Raji (cell line): ENCODE measurements around the gene SRSF12.

Experiments
- POLR2A ChIP-seq: IDR thresholded peaks from 2 replicates; pipeline ENCODE4 v1.6.1; 2011; ENCODE audit warnings: low read depth, low read length, control low read depth; ENCODE audit not compliant: insufficient read depth

Gene SRSF12

GRCh38 chr6:89066940-89067646 lies 50.8 kb downstream of the SRSF12 start:
- no peak for TF ChIP-seq POLR2A

- TF ChIP-seq POLR2A = no peak
Measured at GRCh38 chr6:89063881-89064280, 54.0 kb downstream of the SRSF12 start.

GRCh38 chr6:89059227-89059626 lies 58.6 kb downstream of the SRSF12 start:
- TF ChIP-seq POLR2A = no peak

GRCh38 chr6:89058627-89059026 lies 59.2 kb downstream of the SRSF12 start:
- TF ChIP-seq POLR2A = no peak

GRCh38 chr6:89057759-89058158 lies 60.1 kb downstream of the SRSF12 start:
- no peak for TF ChIP-seq POLR2A

- TF ChIP-seq POLR2A = no peak
Measured at GRCh38 chr6:89054208-89054607, 63.7 kb downstream of the SRSF12 start.

- TF ChIP-seq POLR2A = no peak
Measured at GRCh38 chr6:89051676-89052075, 66.2 kb downstream of the SRSF12 start.

GRCh38 chr6:89050697-89051096 lies 67.2 kb downstream of the SRSF12 start:
- TF ChIP-seq POLR2A = no peak

GRCh38 chr6:89050155-89050554 lies 67.7 kb downstream of the SRSF12 start:
- no peak for TF ChIP-seq POLR2A

- no peak for TF ChIP-seq POLR2A
Measured at GRCh38 chr6:89048985-89049384, 68.9 kb downstream of the SRSF12 start.

GRCh38 chr6:89048288-89048923 lies 69.5 kb downstream of the SRSF12 start:
- TF ChIP-seq POLR2A = no peak

GRCh38 chr6:89047473-89047872 lies 70.4 kb downstream of the SRSF12 start:
- no peak for TF ChIP-seq POLR2A
